H9 (cell line): Measurements from ENCODE around the gene RALY. TPM values are rescaled to one million over a fixed set of nuclear protein-coding genes. Genes with fewer than 3 reads are reported as not detected.

Experiments used
- DNase-seq: peaks from one replicate; pipeline ENCODE4 v3.0.0-alpha.2; 2017
- H2AFZ ChIP-seq: one replicate; pipeline ENCODE4 v1.6.1; 2013; ENCODE audit warnings: mild to moderate bottlenecking, low read length, control low read depth, moderate library complexity
- H2AK5ac ChIP-seq: 2 replicates; pipeline ENCODE4 v1.6.1; 2013; ENCODE audit warnings: low read length, control low read depth, mixed read lengths; ENCODE audit not compliant: insufficient read length
- H2BK120ac ChIP-seq: one replicate; pipeline ENCODE4 v1.6.1; 2013; ENCODE audit warnings: low read depth, mild to moderate bottlenecking, low read length, control low read depth, inconsistent platforms; ENCODE audit not compliant: poor library complexity, severe bottlenecking
- H2BK12ac ChIP-seq: 2 replicates; pipeline ENCODE4 v1.6.1; 2013; ENCODE audit warnings: low read length, control low read depth, mixed read lengths, low read depth; ENCODE audit not compliant: insufficient read length
- H2BK15ac ChIP-seq: 2 replicates; pipeline ENCODE4 v1.6.1; 2013; ENCODE audit warnings: low read depth, low read length, control low read depth
- H2BK20ac ChIP-seq: one replicate; pipeline ENCODE4 v1.6.1; 2013; ENCODE audit warnings: low read depth, mild to moderate bottlenecking, low read length, control low read depth, inconsistent platforms; ENCODE audit not compliant: poor library complexity, severe bottlenecking
- H2BK5ac ChIP-seq: 2 replicates; pipeline ENCODE4 v1.6.1; 2013; ENCODE audit warnings: low read length, control low read depth, mixed read lengths; ENCODE audit not compliant: insufficient read length
- H3K14ac ChIP-seq: 2 replicates; pipeline ENCODE4 v1.6.1; 2013; ENCODE audit warnings: low read length, control low read depth; ENCODE audit not compliant: insufficient read depth
- H3K18ac ChIP-seq: 2 replicates; pipeline ENCODE4 v1.6.1; 2013; ENCODE audit warnings: low read depth, mild to moderate bottlenecking, mixed read lengths, low read length, control low read depth; ENCODE audit not compliant: insufficient read length
- H3K23ac ChIP-seq: 2 replicates; pipeline ENCODE4 v1.6.1; 2013; ENCODE audit warnings: low read length, control low read depth, mixed read lengths, low read depth; ENCODE audit not compliant: insufficient read length
- H3K23me2 ChIP-seq: 2 replicates; pipeline ENCODE4 v1.6.1; 2013; ENCODE audit warnings: low read depth, mild to moderate bottlenecking, mixed read lengths, low read length, control low read depth; ENCODE audit not compliant: insufficient read length, poor library complexity, severe bottlenecking
- H3K27ac ChIP-seq: 2 replicates; pipeline ENCODE4 v1.5.1; 2013; ENCODE audit warnings: low read length, control low read depth, mixed read lengths, low read depth; ENCODE audit not compliant: insufficient read length
- H3K27me3 ChIP-seq: 2 replicates; pipeline ENCODE4 v1.6.1; 2013; ENCODE audit warnings: low read length, control low read depth, inconsistent platforms; ENCODE audit not compliant: insufficient read depth
- H3K4ac ChIP-seq: 2 replicates; pipeline ENCODE4 v1.6.1; 2013; ENCODE audit warnings: low read depth, mild to moderate bottlenecking, control low read depth, inconsistent platforms, low read length, moderate library complexity
- H3K4me1 ChIP-seq: 2 replicates; pipeline ENCODE4 v1.6.1; 2013; ENCODE audit warnings: low read length, control low read depth, inconsistent platforms; ENCODE audit not compliant: insufficient read depth
- H3K4me2 ChIP-seq: 2 replicates; pipeline ENCODE4 v1.6.1; 2013; ENCODE audit warnings: low read length, control low read depth, mixed read lengths; ENCODE audit not compliant: insufficient read length, insufficient read depth
- H3K56ac ChIP-seq: 2 replicates; pipeline ENCODE4 v1.6.1; 2013; ENCODE audit warnings: low read depth, mild to moderate bottlenecking, mixed read lengths, low read length, control low read depth; ENCODE audit not compliant: insufficient read length
- H3K79me1 ChIP-seq: 2 replicates; pipeline ENCODE4 v1.6.1; 2013; ENCODE audit warnings: low read depth, mild to moderate bottlenecking, moderate library complexity, low read length, control low read depth, inconsistent platforms; ENCODE audit not compliant: insufficient read depth, poor library complexity, severe bottlenecking
- H3K79me2 ChIP-seq: 2 replicates; pipeline ENCODE4 v1.6.1; 2013; ENCODE audit warnings: low read length, control low read depth, inconsistent platforms; ENCODE audit not compliant: insufficient read depth
- H3K9ac ChIP-seq: 2 replicates; pipeline ENCODE4 v1.6.1; 2013; ENCODE audit warnings: low read length, control low read depth, mixed read lengths; ENCODE audit not compliant: insufficient read length; ENCODE audit errors: extremely low read depth
- H3K9me3 ChIP-seq: one replicate; pipeline ENCODE4 v1.6.1; 2013; ENCODE audit warnings: low read depth, low read length, inconsistent platforms; ENCODE audit not compliant: control insufficient read depth
- H3T11ph ChIP-seq: one replicate; pipeline ENCODE4 v1.6.1; 2013; ENCODE audit warnings: mild to moderate bottlenecking, low read length, control low read depth, inconsistent platforms
- H4K20me1 ChIP-seq: one replicate; pipeline ENCODE4 v1.6.1; 2013; ENCODE audit not compliant: control insufficient read depth, insufficient read length, insufficient read depth
- H4K5ac ChIP-seq: 2 replicates; pipeline ENCODE4 v1.6.1; 2013; ENCODE audit warnings: low read depth, mild to moderate bottlenecking, mixed read lengths, low read length, control low read depth; ENCODE audit not compliant: insufficient read length
- H4K8ac ChIP-seq: replicated peaks from 2 replicates; pipeline ENCODE4 v1.6.1; 2013; ENCODE audit warnings: low read length, control low read depth, mixed read lengths, low read depth; ENCODE audit not compliant: insufficient read length
- H4K91ac ChIP-seq: 2 replicates; pipeline ENCODE4 v1.6.1; 2013; ENCODE audit warnings: low read depth, mild to moderate bottlenecking, moderate library complexity, mixed read lengths, low read length, control low read depth; ENCODE audit not compliant: insufficient read length
- H3K27ac Mint-ChIP-seq, 3 experiments: 2 replicates in 2 of 3; 3 replicates in 1 of 3; pipeline ENCODE4 v1.8.0; 2020 to 2021; ENCODE audit warnings: mixed read lengths in 3 of 3, mild to moderate bottlenecking in 1 of 3, moderate library complexity in 1 of 3
- H3K27me3 Mint-ChIP-seq: 2 replicates; pipeline ENCODE4 v1.8.0; 2021; ENCODE audit warnings: low read depth, mild to moderate bottlenecking, moderate library complexity, mixed read lengths
- H3K36me3 Mint-ChIP-seq, 3 experiments: 2 replicates in 2 of 3; 3 replicates in 1 of 3; pipeline ENCODE4 v1.8.0; 2020 to 2021; ENCODE audit warnings: low read depth in 3 of 3, mixed read lengths in 3 of 3; ENCODE audit not compliant: insufficient read depth in 1 of 3
- H3K4me1 Mint-ChIP-seq, 2 experiments: 2 replicates each; pipeline ENCODE4 v1.8.0; 2020; ENCODE audit warnings: mixed read lengths in 2 of 2
- H3K4me3 Mint-ChIP-seq, 2 experiments: 2 replicates in 1 of 2; 3 replicates in 1 of 2; pipeline ENCODE4 v1.8.0; 2020 to 2021; ENCODE audit warnings: mild to moderate bottlenecking in 2 of 2, mixed read lengths in 2 of 2, moderate library complexity in 1 of 2
- H3K9me3 Mint-ChIP-seq, 2 experiments: 2 replicates in 1 of 2; 3 replicates in 1 of 2; pipeline ENCODE4 v1.8.0; 2020; ENCODE audit warnings: mild to moderate bottlenecking in 2 of 2, mixed read lengths in 2 of 2, moderate library complexity in 1 of 2
- WGBS: extraction: QIAGEN DNeasy Blood & Tissue Kit; methylation state at CpG from one replicate; pipeline ENCODE4 v1.1.7; 2013; ENCODE audit warnings: missing lambda C conversion rate, low lambda C conversion rate, mixed read lengths; ENCODE audit not compliant: insufficient read length; ENCODE audit errors: extremely low coverage; 5-methylcytosine and 5-hydroxymethylcytosine counted together
- total RNA-seq: library from RNA; stranded (reverse); gene quantifications from 2 replicates; pipeline ENCODE4 v1.2.1, GENCODE V29; 2021
- TF ChIP-seq, protein P1 (sequence below): fragments of 200-600 bp; sonication (generic); conservative IDR thresholded peaks from 3 replicates; pipeline ENCODE4 v1.8.0; 2021; ENCODE audit warnings: antibody characterized with exemption, mild to moderate bottlenecking

RALY gene
- total RNA-seq, 1 experiment from 2014 or later: 199 TPM

GRCh38 chr20:34105978-34106675 is 112.4 kb downstream of the RALY start:
- Histone ChIP-seq H3K14ac (no peak overlapping the region), H3K4me2 (no peak overlapping the region), H3K79me2 (peaks cover 40% of the 10 kb centered on the region), H3K27ac (no peak overlapping the region), H4K8ac (no peak overlapping the region), H3K4me1 (peaks cover 3% of the 10 kb centered on the region; the same call in 1 of the 2 replicates), H4K20me1 (no peaks in the 10 kb centered on the region), H3K4ac (no peak overlapping the region), H3K79me1 (peaks cover 7% of the 10 kb centered on the region), H4K5ac (no peak overlapping the region), H2BK120ac (no peak overlapping the region), H3T11ph (no peak overlapping the region), H3K23me2 (peaks cover 7% of the 10 kb centered on the region), H3K9ac (no peak overlapping the region), H2BK20ac (no peak overlapping the region), H2BK12ac (no peak overlapping the region), H3K27me3 (no peaks in the 10 kb centered on the region), H3K18ac (no peak overlapping the region), H3K56ac (no peak overlapping the region), H4K91ac (no peak overlapping the region), H2AK5ac (no peak overlapping the region), H2BK5ac (no peak overlapping the region), H3K9me3 (no peaks in the 10 kb centered on the region), H2BK15ac (no peak overlapping the region), H3K23ac (no peak overlapping the region), H2AFZ (no peak overlapping the region)
- H3K36me3 Mint-ChIP-seq: peaks cover 64 to 92% (median 83%) of the 10 kb centered on the region in 3 experiments
- peak overlapping the region in 2 of 3 experiments; percentile 24 to 28; a peak in 1 of 7 replicates for H3K27ac Mint-ChIP-seq
- DNase-seq: no peak
- no peak overlapping the region for H3K4me3 Mint-ChIP-seq
- TF ChIP-seq, protein P1, sequence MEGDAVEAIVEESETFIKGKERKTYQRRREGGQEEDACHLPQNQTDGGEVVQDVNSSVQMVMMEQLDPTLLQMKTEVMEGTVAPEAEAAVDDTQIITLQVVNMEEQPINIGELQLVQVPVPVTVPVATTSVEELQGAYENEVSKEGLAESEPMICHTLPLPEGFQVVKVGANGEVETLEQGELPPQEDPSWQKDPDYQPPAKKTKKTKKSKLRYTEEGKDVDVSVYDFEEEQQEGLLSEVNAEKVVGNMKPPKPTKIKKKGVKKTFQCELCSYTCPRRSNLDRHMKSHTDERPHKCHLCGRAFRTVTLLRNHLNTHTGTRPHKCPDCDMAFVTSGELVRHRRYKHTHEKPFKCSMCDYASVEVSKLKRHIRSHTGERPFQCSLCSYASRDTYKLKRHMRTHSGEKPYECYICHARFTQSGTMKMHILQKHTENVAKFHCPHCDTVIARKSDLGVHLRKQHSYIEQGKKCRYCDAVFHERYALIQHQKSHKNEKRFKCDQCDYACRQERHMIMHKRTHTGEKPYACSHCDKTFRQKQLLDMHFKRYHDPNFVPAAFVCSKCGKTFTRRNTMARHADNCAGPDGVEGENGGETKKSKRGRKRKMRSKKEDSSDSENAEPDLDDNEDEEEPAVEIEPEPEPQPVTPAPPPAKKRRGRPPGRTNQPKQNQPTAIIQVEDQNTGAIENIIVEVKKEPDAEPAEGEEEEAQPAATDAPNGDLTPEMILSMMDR: no peak
- no CpG with 5 or more reads among the region's 3 CpGs for WGBS
- peaks cover 23 to 29% of the 10 kb centered on the region in 2 experiments for H3K4me1 Mint-ChIP-seq
- H3K9me3 Mint-ChIP-seq: no peaks in the 10 kb centered on the region
- H3K27me3 Mint-ChIP-seq: no peaks in the 10 kb centered on the region
